HG03097 (cell line): ENCODE results near the gene REC114.
"Not testable (repeated sequence)": the region's sequence is repeated elsewhere in the genome, so short reads cannot be mapped to it uniquely, and the experiment has no call there.

Experiments used
- ATAC-seq: cut with Tn5 transposase; IDR thresholded peaks from one replicate; pipeline ENCODE4 v1.9.1; 2021; ENCODE audit not compliant: unreplicated experiment, low FRiP score

The REC114 gene

DNA sequence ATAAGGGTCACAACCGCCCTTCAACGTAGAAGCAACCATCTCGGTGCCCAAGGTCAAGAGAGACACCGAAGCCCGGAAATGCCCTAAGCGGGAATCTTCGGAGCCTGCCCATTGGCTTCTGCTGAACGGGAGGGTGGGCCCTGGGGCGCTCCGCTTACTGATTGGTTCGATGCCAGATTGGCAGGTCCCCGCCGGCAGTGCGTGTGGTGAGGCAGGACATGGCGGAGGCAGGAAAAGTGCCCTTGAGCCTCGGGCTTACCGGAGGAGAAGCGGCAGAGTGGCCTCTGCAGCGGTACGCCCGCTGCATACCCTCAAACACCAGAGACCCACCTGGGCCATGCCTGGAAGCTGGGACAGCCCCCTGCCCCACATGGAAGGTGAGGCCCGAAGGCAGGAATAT lies at the start of gene REC114:
REC114 (plus strand) TSS at position 197 of the 400 bp plus-strand sequence; CDS start at position 219, 22 bp downstream.
- no peak for ATAC-seq

DNA sequence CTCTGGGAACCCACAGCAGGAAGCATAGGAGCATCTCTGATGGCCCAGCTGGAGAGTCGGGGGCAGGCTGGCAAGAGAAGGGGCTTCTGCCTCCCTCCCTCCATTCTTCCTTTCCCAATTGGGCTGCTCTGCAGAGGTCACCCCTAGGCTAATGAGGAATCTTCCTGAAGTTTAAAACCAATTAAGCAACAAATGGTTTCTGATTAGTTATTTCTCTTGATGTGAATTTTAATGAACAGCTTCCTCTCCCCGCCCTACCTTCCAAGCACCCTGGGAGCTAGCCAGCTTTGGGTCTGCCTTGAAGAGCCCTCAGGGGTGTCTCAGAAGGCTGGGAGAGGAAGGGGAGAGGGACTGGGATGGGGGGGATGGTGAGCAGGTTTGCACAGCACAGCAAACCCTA lies 49.6 kb upstream of the REC114 start:
- ATAC-seq, result no peak

DNA sequence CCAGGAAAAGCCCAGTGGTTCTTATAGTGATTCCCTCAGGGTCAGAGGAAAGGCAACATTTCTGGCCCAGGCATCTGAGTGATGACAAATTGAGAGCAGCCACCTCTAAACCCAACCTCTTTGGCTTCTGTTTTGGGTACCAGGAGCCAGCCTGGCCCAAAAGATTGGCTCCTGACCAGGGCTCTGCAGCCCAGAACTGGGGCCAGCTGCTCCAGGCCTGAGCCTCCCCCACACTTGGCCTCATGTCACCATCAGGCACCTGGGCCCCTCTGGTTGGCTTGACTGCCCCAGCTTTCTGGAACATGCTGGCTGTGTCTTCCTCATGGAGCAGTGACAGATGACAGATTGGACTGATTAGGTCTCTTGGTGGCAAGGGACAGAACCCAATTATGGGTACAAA lies 48.2 kb upstream of the REC114 start:
- ATAC-seq, result no peak

DNA sequence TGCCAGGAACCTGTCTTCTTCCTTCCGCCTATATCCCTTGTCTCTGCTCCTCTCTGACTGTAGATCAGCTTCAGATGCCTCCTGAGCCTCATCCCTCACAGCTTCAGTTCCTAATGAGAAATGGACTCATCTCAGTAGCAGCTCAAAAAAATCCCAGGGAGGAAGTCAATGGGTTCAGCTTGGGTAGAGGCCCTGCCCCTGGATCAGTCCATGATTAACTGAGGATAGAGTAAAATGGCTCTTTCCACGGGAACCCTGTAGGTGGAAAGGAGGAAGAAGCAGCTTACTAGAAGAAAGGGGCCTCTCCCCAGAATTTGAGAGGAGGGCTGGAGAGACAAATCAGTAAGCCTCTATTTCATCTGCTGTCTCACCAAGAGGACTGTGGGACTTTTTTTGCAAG lies 47.3 kb upstream of the REC114 start:
- ATAC-seq, result no peak

- ATAC-seq, result no peak
Measured at GRCh38 chr15:73397461-73397860, 45.5 kb upstream of the REC114 start.

DNA sequence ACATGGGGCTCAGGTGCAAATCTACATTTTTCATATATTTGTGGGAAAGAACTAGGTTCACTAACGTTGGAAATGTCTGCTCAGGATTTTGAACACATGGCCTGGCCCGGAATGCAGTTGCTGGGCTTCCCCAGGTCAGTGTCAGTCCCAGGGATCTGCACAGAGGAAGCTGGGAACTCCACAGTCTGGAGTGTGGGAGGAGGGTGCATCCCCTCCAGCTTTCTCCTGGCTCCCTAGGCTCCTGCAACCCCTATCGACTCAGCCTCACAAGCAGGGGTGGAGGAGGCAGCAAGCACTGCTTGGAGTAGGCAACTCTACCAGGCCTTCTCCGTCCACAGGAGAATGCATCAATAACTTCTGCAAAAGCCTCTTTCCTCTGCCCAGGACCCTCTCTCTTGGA lies 44.1 kb upstream of the REC114 start:
- ATAC-seq, result no peak

- not testable (repeated sequence) for ATAC-seq
Measured at GRCh38 chr15:73400222-73400621, 42.7 kb upstream of the REC114 start.

GRCh38 chr15:73403171-73403570 lies 39.8 kb upstream of the REC114 start:
- ATAC-seq, result no peak

DNA sequence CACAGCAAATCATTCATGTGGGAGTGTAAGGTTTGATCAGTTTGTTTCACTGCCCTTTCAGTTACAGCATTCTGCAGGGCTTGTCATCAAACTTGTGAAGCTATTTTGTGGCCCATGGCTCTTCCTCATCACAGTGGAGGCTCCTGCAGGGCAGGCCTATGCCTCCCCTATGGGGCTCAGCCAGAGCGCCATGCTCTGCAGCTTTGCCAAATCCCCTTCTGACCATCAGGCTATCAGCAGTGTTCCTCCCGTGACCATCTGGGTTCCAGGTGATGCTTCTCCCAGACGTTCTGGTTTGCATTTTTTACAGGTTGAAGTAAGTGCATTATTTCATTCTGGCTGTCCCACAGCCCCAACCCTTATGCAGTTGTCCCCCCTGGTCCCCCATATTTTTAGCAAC lies 28.1 kb upstream of the REC114 start:
- ATAC-seq, result no peak

DNA sequence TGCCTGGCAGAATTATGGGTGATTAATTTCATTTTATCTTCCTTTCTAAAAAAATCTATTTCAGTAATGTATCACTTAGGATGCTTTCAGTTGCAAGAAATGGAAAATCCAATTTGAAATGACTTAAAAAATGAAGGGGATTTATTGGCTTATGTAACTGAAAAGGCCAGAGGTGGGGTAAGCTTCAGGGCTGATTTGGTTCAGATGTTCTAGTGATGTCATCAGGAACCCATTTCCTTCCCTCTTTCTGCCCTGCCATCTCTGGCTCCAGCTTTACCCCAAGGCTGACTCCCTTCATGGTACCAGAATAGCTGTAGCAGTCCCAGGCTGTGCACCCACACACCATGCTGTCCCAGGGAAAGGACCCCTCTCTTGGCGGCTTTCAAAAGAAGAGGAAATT lies 18.5 kb upstream of the REC114 start:
- no peak for ATAC-seq

GRCh38 chr15:73425510-73425909 lies 17.5 kb upstream of the REC114 start:
- ATAC-seq, result no peak

GRCh38 chr15:73426323-73426994 lies 16.5 kb upstream of the REC114 start:
- ATAC-seq, result no peak

DNA sequence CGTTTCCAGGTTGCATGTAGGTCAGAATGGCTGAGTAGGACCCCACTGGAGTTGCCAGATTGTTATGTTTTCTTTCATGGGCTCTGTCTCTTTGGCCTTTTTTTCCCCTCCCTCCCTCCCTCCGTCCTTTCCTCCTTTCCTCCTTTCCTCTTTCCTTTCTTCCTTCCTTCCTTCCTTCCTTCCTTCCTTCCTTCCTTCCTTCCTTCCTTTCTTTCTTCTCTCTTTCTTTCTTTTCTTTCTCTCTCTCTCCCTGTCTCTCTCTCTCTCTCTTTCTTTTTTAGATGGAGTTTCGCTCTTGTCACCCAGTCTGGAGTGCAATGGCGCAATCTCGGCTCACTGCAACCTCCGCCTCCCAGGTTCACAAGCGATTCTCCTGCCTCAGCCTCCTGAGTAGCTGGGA lies 11.6 kb upstream of the REC114 start:
- not testable (repeated sequence) for ATAC-seq

- no peak for ATAC-seq
Measured at GRCh38 chr15:73433873-73434272, 9.1 kb upstream of the REC114 start.

DNA sequence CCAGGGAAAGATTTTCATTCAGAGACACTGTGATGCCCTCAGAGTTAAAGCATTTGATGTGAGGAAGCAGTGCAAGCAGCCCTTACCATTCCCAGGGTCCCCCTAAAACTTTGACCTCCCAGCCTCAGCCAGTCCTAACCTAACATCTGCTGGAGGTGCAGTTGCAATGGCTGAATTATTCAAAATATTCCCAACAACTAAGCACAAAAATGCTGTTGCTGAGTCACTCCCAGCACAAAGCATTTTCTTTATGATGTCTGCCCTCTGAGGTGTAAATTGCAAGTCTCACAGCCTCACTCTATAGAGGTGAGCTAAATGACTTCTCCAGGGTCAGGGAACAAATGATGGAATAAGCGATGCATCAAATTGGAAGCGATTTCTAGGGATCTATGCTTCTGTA lies 6.4 kb upstream of the REC114 start:
- no peak for ATAC-seq

DNA sequence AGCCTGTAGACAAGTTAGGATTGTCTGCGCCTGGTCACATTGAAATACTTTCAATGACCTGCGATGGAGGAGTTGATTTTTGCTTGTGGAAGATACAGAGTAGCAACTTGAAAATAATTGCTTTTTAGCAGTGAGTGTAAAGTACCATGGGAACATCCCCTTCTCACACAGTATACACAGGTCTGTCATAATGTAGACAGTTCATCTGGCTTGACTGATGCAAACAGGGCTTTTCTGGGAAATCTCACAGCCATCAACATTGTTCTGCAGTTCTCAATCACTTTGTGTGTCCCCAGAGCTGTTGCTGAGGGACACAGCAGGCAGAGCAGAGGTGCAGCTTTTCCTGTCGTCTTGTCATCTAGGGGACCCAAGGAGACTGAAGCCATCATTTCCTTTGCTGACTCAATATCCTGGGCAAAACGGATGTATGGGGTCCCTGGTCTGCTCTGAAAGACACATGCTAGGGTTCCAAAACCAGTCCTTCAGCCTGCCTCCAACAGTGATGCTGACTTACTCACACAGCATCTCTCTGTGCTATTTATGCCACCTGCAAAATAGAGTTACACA lies 5.3 kb upstream of the REC114 start:
- ATAC-seq, result no peak

GRCh38 chr15:73438651-73439050 lies 4.3 kb upstream of the REC114 start:
- no peak for ATAC-seq

DNA sequence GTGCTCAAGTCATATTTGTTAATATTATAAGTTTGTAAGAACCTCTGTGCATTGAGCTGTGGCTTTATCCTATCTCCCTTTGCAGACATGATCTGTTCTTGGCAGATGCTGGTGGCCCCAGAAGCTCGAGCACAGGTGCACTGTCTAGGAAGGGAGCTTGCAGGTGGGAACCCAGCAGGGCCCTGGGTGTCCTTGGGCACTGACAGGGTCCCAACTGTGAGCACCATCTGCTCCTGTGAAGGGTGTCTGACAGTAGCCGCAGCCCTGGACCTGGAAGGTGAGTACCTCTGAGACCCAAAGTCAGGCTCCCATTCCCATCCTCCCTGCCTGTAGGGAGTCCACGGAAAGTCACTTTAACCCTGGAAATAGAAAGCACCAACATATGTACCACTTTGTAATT lies 2.4 kb upstream of the REC114 start:
- no peak for ATAC-seq

GRCh38 chr15:73442421-73442820 lies 543 bp upstream of the REC114 start:
- no peak for ATAC-seq

- ATAC-seq, result not testable (repeated sequence)
Measured at GRCh38 chr15:73447471-73447870, 4.5 kb downstream of the REC114 start.

- ATAC-seq, result not testable (repeated sequence)
Measured at GRCh38 chr15:73448158-73448758, 5.3 kb downstream of the REC114 start.

DNA sequence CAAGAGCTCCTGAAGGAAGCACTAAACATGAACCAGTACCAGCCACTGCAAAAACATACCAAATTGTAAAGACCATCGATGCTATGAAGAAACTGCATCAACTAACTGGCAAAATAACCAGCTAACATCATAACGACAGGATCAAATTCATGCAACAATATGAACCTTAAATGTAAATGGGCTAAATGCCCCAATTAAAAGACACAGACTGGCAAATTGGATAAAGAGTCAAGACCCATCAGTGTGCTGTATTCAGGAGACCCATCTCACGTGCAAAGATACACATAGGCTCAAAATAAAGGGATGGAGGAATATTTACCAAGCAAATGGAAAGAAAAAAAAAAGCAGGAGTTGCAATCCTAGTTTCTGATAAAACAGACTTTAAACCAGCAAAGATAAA lies 7.0 kb downstream of the REC114 start:
- not testable (repeated sequence) for ATAC-seq
